ENCODE data around the gene RIGI.

DNA sequence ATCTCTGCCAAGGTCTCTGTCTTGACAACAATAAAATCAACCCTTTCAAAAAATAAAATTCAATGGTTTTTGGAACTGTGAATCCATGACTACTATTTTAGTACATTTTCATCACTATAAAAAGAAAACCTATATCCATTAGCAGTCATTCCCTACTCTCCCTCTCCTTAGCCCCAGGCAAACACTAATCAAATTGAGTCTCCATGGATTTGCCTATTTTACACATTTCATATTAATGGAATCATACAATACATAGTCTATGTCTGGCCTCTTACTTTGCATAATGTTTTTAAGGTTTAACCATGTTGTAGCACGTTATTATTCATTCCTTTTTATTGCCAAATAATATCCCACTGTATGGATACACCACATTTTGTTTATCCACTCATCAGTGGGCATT, 24.1 kb downstream of the RIGI start:
- TF ChIP-seq POLR2A (IDR thresholded peaks at IDR 0.05), result no peak
- TF ChIP-seq, protein P1, sequence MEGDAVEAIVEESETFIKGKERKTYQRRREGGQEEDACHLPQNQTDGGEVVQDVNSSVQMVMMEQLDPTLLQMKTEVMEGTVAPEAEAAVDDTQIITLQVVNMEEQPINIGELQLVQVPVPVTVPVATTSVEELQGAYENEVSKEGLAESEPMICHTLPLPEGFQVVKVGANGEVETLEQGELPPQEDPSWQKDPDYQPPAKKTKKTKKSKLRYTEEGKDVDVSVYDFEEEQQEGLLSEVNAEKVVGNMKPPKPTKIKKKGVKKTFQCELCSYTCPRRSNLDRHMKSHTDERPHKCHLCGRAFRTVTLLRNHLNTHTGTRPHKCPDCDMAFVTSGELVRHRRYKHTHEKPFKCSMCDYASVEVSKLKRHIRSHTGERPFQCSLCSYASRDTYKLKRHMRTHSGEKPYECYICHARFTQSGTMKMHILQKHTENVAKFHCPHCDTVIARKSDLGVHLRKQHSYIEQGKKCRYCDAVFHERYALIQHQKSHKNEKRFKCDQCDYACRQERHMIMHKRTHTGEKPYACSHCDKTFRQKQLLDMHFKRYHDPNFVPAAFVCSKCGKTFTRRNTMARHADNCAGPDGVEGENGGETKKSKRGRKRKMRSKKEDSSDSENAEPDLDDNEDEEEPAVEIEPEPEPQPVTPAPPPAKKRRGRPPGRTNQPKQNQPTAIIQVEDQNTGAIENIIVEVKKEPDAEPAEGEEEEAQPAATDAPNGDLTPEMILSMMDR (IDR thresholded peaks at IDR 0.05), result no peak

Measured in esophagus squamous epithelium (tissue), 4 donors.